Astrocyte (in vitro differentiated cells and primary cell): ENCODE results near the gene MYLIP. TPM values are rescaled to one million over a fixed set of nuclear protein-coding genes. Genes with fewer than 3 reads are reported as not detected.

Source experiments
- DNase-seq: peaks from one replicate; pipeline ENCODE4 v3.0.0-alpha.2; 2010; ENCODE audit warnings: low read depth
- FAIRE-seq: peaks from 2 replicates; lab custom pipeline; 2011; peaks lifted over from hg19 to GRCh38; lab: Jason Lieb, UNC
- H2AFZ ChIP-seq: 2 replicates; pipeline ENCODE4 v1.6.0; 2012; ENCODE audit warnings: low read depth, low read length, inconsistent platforms
- H3K27ac ChIP-seq: 2 replicates; pipeline ENCODE4 v1.5.1; 2011; ENCODE audit warnings: low read depth, low read length, inconsistent platforms
- H3K27me3 ChIP-seq: 2 replicates; pipeline ENCODE4 v1.6.0; 2011; ENCODE audit warnings: low read length, inconsistent platforms; ENCODE audit not compliant: insufficient read depth
- H3K36me3 ChIP-seq: 2 replicates; pipeline ENCODE4 v1.5.1; 2011; ENCODE audit warnings: low read length, inconsistent platforms; ENCODE audit not compliant: insufficient read depth
- H3K4me1 ChIP-seq: 2 replicates; pipeline ENCODE4 v1.5.1; 2011; ENCODE audit warnings: low read length, inconsistent platforms; ENCODE audit not compliant: insufficient read depth
- H3K4me2 ChIP-seq: 2 replicates; pipeline ENCODE4 v1.6.0; 2012; ENCODE audit warnings: low read length, inconsistent platforms
- H3K4me3 ChIP-seq: 2 replicates; pipeline ENCODE4 v1.5.1; 2011; ENCODE audit warnings: low read depth, mild to moderate bottlenecking, low read length, inconsistent platforms; ENCODE audit not compliant: insufficient read depth
- H3K79me2 ChIP-seq: 2 replicates; pipeline ENCODE4 v1.6.0; 2012; ENCODE audit warnings: mild to moderate bottlenecking, low read length, inconsistent platforms; ENCODE audit not compliant: insufficient read depth
- H3K9ac ChIP-seq: 2 replicates; pipeline ENCODE4 v1.6.0; 2012; ENCODE audit warnings: mild to moderate bottlenecking, low read length, inconsistent platforms
- H3K9me3 ChIP-seq: 2 replicates; pipeline ENCODE4 v1.5.1; 2012; ENCODE audit warnings: low read depth, mild to moderate bottlenecking, low read length, inconsistent platforms; ENCODE audit not compliant: insufficient read depth
- H4K20me1 ChIP-seq: 2 replicates; pipeline ENCODE4 v1.6.0; 2012; ENCODE audit warnings: low read length, inconsistent platforms; ENCODE audit not compliant: insufficient read depth
- H3K27ac Mint-ChIP-seq: one replicate; pipeline ENCODE4 v1.8.0; 2021; ENCODE audit warnings: mild to moderate bottlenecking, mixed read lengths; ENCODE audit not compliant: unreplicated experiment
- H3K27me3 Mint-ChIP-seq: one replicate; pipeline ENCODE4 v1.8.0; 2021; ENCODE audit warnings: low read depth, mixed read lengths; ENCODE audit not compliant: unreplicated experiment
- H3K36me3 Mint-ChIP-seq: one replicate; pipeline ENCODE4 v1.8.0; 2021; ENCODE audit warnings: low read depth, mixed read lengths; ENCODE audit not compliant: unreplicated experiment
- H3K4me1 Mint-ChIP-seq: one replicate; pipeline ENCODE4 v1.8.0; 2021; ENCODE audit warnings: low read depth, mixed read lengths; ENCODE audit not compliant: unreplicated experiment
- H3K4me3 Mint-ChIP-seq: one replicate; pipeline ENCODE4 v1.8.0; 2021; ENCODE audit warnings: mild to moderate bottlenecking, moderate library complexity, mixed read lengths; ENCODE audit not compliant: unreplicated experiment
- H3K9me3 Mint-ChIP-seq: one replicate; pipeline ENCODE4 v1.8.0; 2021; ENCODE audit warnings: mild to moderate bottlenecking, mixed read lengths; ENCODE audit not compliant: unreplicated experiment
- EZH2 ChIP-seq: IDR thresholded peaks from 2 replicates; pipeline ENCODE4 v1.6.1; 2012; ENCODE audit warnings: mild to moderate bottlenecking, low read length, inconsistent platforms; ENCODE audit not compliant: insufficient read depth
- total RNA-seq: library from RNA; stranded (reverse); gene quantifications from 2 replicates; pipeline ENCODE4 v1.2.1, GENCODE V29; 2021
- TF ChIP-seq, protein P1 (sequence below): IDR thresholded peaks from 2 replicates; pipeline ENCODE4 v1.5.1; 2011; ENCODE audit warnings: low read depth, mild to moderate bottlenecking, inconsistent platforms, low read length, moderate library complexity; ENCODE audit not compliant: insufficient read depth

The MYLIP gene
- total RNA-seq, 1 donor from 2014 or later, result 12.9 TPM

DNA sequence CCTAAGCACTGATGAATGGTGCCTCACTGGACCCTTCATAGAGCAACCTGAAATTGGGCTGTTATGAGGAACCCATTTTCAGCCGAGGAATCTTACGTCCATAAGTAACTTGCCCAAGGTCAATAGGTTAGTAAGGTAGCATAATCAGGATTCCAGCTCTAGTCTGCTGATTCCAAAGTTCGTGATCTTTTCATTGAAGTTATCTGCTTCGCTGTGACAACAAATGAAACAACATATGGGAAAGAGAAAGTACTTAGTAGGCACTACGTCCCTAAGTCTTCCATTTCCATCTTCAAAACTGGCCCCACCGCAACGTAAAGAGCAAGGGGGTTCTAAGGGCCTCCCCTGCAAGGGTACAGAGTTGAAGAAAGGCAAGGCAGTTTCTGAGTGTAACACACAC, 49.5 kb downstream of the MYLIP start:
- Histone ChIP-seq H3K27ac (no peak overlapping the region), H3K4me2 (no peak overlapping the region), H3K4me3 (no peak overlapping the region), H3K79me2 (no peaks in the 10 kb centered on the region), H2AFZ (no peak overlapping the region), H3K4me1 (no peaks in the 10 kb centered on the region), H3K36me3 (no peaks in the 10 kb centered on the region), H4K20me1 (no peaks in the 10 kb centered on the region), H3K9ac (no peak overlapping the region), H3K9me3 (no peaks in the 10 kb centered on the region), H3K27me3 (peaks cover 6% of the 10 kb centered on the region)
- Mint-ChIP-seq H3K4me3 (no peak overlapping the region), H3K4me1 (peaks cover 3% of the 10 kb centered on the region), H3K27ac (no peak overlapping the region), H3K27me3 (no peaks in the 10 kb centered on the region), H3K9me3 (peaks cover 1% of the 10 kb centered on the region), H3K36me3 (no peaks in the 10 kb centered on the region)
- FAIRE-seq (no peak), DNase-seq (no peak)
- TF ChIP-seq, protein P1, sequence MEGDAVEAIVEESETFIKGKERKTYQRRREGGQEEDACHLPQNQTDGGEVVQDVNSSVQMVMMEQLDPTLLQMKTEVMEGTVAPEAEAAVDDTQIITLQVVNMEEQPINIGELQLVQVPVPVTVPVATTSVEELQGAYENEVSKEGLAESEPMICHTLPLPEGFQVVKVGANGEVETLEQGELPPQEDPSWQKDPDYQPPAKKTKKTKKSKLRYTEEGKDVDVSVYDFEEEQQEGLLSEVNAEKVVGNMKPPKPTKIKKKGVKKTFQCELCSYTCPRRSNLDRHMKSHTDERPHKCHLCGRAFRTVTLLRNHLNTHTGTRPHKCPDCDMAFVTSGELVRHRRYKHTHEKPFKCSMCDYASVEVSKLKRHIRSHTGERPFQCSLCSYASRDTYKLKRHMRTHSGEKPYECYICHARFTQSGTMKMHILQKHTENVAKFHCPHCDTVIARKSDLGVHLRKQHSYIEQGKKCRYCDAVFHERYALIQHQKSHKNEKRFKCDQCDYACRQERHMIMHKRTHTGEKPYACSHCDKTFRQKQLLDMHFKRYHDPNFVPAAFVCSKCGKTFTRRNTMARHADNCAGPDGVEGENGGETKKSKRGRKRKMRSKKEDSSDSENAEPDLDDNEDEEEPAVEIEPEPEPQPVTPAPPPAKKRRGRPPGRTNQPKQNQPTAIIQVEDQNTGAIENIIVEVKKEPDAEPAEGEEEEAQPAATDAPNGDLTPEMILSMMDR, result no peak
- TF ChIP-seq EZH2, result no peak

GRCh38 chr6:16179063-16179462, 50.2 kb downstream of the MYLIP start:
- no peak for DNase-seq
- no peaks in the 10 kb centered on the region for H3K36me3 ChIP-seq
- no peak overlapping the region for H2AFZ ChIP-seq
- Mint-ChIP-seq H3K4me3 (no peak overlapping the region), H3K9me3 (peaks cover 1% of the 10 kb centered on the region), H3K36me3 (no peaks in the 10 kb centered on the region), H3K27ac (no peak overlapping the region), H3K27me3 (no peaks in the 10 kb centered on the region), H3K4me1 (peaks cover 3% of the 10 kb centered on the region)
- no peak overlapping the region for H3K27ac ChIP-seq
- no peak overlapping the region for H3K9ac ChIP-seq
- no peaks in the 10 kb centered on the region for H4K20me1 ChIP-seq
- H3K9me3 ChIP-seq, result no peaks in the 10 kb centered on the region
- no peaks in the 10 kb centered on the region for H3K79me2 ChIP-seq
- FAIRE-seq, result no peak
- H3K4me1 ChIP-seq, result no peaks in the 10 kb centered on the region
- peaks cover 6% of the 10 kb centered on the region for H3K27me3 ChIP-seq
- no peak overlapping the region for H3K4me2 ChIP-seq
- H3K4me3 ChIP-seq, result no peak overlapping the region
- TF ChIP-seq, protein P1, result no peak
- no peak for TF ChIP-seq EZH2

DNA sequence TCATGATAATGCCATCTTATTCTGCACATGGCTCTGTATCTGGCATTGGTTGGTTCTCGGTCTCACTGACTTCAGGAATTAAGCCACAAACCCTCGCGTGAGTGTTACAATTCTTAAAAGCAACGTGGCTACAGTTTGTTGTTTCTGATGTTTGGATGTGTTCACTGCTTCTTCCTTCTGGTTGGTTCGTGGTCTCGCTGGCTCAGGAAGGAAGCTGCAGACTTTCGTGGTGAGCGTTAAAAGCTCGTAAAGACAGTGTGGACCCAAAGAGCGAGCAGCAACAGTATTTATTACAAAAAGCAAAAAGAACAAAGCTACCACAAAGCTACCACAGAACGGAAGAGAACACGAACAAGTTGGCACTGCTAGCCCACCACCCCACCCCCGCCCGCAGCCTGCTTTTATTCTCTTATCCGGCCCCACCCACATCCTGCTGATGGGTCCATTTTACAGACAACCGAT, 51.1 kb downstream of the MYLIP start:
- DNase-seq, result no peak
- TF ChIP-seq, protein P1, result no peak
- no peak for TF ChIP-seq EZH2
- H3K79me2 ChIP-seq, result no peaks in the 10 kb centered on the region
- no peak overlapping the region for H3K9ac ChIP-seq
- peaks cover 6% of the 10 kb centered on the region for H3K27me3 ChIP-seq
- no peaks in the 10 kb centered on the region for H3K4me1 ChIP-seq
- no peak overlapping the region for H3K27ac Mint-ChIP-seq
- no peak overlapping the region for H3K4me3 ChIP-seq
- H3K27me3 Mint-ChIP-seq, result no peaks in the 10 kb centered on the region
- H3K9me3 ChIP-seq, result no peaks in the 10 kb centered on the region
- peaks cover 1% of the 10 kb centered on the region for H3K9me3 Mint-ChIP-seq
- no peaks in the 10 kb centered on the region for H4K20me1 ChIP-seq
- no peak overlapping the region for H3K4me2 ChIP-seq
- peaks cover 3% of the 10 kb centered on the region for H3K4me1 Mint-ChIP-seq
- H2AFZ ChIP-seq, result no peak overlapping the region
- no peak overlapping the region for H3K4me3 Mint-ChIP-seq
- no peaks in the 10 kb centered on the region for H3K36me3 ChIP-seq
- no peak for FAIRE-seq
- no peaks in the 10 kb centered on the region for H3K36me3 Mint-ChIP-seq
- no peak overlapping the region for H3K27ac ChIP-seq
